ENCODE measurements around the gene MLLT3.

GRCh38 chr9:20414150-20414549, 208.1 kb downstream of the MLLT3 start:
- TF ChIP-seq EZH2 (IDR thresholded peaks at IDR 0.05; ENCODE audit: low read length, missing control alignments): no peak
- TF ChIP-seq CTCF (conservative IDR thresholded peaks at IDR 0.05 in 1 of 2, IDR thresholded peaks at IDR 0.05 in 1 of 2; ENCODE audit: low read depth in 1 of 2, low read length in 2 of 2): no peak
